Peyer's patch (tissue), 4 donors: ENCODE data around the gene NPHP3.

Source experiments
- POLR2A ChIP-seq, 2 donors: fragments of 450-650 bp; IDR thresholded peaks; one replicate each; pipeline ENCODE4 v1.5.1; 2017; ENCODE audit warnings: antibody characterized with exemption in 2 of 2, mild to moderate bottlenecking in 2 of 2, moderate library complexity in 2 of 2
- TF ChIP-seq, protein P1 (sequence below), 6 experiments: fragments of 450-650 bp in 4 of 6; fragments of 200-600 bp in 2 of 6; sonication (generic) in 1 of 6; IDR thresholded peaks; one replicate each; pipeline ENCODE4 v1.5.1; 2017 to 2019; ENCODE audit warnings: antibody characterized with exemption in 6 of 6, mild to moderate bottlenecking in 3 of 6, moderate library complexity in 1 of 6

DNA sequence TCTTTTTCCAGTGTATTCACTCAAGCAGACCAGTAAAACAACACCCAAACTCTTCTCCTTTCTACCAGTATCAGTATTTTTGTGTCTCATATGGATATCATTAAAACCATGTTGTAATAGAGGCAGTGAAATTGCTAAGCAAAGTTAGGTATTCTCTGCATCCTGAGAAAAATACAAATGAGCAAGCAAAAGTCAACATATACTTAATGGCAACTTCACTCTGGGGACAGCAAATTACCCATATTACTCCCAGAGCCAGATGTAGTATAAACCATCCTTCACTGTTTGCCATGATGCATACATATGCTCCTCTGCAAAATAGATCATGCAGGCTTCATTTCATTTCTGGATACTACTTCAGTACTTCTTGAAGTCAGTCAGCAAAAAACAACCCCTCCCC, 40.0 kb downstream of the NPHP3 start:
- TF ChIP-seq, protein P1, sequence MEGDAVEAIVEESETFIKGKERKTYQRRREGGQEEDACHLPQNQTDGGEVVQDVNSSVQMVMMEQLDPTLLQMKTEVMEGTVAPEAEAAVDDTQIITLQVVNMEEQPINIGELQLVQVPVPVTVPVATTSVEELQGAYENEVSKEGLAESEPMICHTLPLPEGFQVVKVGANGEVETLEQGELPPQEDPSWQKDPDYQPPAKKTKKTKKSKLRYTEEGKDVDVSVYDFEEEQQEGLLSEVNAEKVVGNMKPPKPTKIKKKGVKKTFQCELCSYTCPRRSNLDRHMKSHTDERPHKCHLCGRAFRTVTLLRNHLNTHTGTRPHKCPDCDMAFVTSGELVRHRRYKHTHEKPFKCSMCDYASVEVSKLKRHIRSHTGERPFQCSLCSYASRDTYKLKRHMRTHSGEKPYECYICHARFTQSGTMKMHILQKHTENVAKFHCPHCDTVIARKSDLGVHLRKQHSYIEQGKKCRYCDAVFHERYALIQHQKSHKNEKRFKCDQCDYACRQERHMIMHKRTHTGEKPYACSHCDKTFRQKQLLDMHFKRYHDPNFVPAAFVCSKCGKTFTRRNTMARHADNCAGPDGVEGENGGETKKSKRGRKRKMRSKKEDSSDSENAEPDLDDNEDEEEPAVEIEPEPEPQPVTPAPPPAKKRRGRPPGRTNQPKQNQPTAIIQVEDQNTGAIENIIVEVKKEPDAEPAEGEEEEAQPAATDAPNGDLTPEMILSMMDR (IDR thresholded peaks at IDR 0.05): no peak
- no peak for TF ChIP-seq POLR2A (IDR thresholded peaks at IDR 0.05)
